ENCODE measurements around the gene RAB42.
"Not testable (repeated sequence)": the region's sequence is repeated elsewhere in the genome, so short reads cannot be mapped to it uniquely, and the experiment has no call there.

Gene RAB42

DNA sequence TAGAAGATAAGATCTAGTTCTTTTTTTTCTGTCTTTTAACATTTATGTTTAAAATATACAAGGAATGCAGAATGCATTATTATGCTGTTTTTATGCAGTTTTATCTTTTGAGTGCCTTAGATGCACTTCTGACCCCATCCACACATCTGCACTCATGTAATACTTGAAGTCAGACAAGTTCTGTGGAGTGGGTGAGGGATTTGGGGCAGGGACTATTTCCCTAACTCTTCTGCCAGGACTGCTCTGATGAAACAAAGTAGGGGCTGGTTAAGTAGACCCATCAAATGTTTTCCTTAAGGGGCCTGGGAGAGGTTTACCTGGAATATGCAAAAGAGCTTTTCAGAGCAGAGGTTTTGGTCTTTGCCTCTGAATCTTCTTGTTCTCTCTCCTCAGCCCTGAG lies 27.8 kb upstream of the RAB42 start:
- in situ Hi-C loops (cut with MboI; ENCODE audit: low pct_unique_long_range_greater_than_20kb, low sequenced_read_pairs, unreplicated experiment): no loop called here
- DNase-seq (ENCODE audit: low spot score): no peak
- TF ChIP-seq, protein P1, sequence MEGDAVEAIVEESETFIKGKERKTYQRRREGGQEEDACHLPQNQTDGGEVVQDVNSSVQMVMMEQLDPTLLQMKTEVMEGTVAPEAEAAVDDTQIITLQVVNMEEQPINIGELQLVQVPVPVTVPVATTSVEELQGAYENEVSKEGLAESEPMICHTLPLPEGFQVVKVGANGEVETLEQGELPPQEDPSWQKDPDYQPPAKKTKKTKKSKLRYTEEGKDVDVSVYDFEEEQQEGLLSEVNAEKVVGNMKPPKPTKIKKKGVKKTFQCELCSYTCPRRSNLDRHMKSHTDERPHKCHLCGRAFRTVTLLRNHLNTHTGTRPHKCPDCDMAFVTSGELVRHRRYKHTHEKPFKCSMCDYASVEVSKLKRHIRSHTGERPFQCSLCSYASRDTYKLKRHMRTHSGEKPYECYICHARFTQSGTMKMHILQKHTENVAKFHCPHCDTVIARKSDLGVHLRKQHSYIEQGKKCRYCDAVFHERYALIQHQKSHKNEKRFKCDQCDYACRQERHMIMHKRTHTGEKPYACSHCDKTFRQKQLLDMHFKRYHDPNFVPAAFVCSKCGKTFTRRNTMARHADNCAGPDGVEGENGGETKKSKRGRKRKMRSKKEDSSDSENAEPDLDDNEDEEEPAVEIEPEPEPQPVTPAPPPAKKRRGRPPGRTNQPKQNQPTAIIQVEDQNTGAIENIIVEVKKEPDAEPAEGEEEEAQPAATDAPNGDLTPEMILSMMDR (IDR thresholded peaks at IDR 0.05; ENCODE audit: extremely low read depth, insufficient read depth, missing control alignments): no peak

- TF ChIP-seq, protein P1 (IDR thresholded peaks at IDR 0.05; ENCODE audit: extremely low read depth, insufficient read depth, missing control alignments): no peak
- DNase-seq (ENCODE audit: low spot score): no peak
- in situ Hi-C loops (cut with MboI; ENCODE audit: low pct_unique_long_range_greater_than_20kb, low sequenced_read_pairs, unreplicated experiment): no loop called here
Observed at GRCh38 chr1:28565040-28565439, 27.0 kb upstream of the RAB42 start.

DNA sequence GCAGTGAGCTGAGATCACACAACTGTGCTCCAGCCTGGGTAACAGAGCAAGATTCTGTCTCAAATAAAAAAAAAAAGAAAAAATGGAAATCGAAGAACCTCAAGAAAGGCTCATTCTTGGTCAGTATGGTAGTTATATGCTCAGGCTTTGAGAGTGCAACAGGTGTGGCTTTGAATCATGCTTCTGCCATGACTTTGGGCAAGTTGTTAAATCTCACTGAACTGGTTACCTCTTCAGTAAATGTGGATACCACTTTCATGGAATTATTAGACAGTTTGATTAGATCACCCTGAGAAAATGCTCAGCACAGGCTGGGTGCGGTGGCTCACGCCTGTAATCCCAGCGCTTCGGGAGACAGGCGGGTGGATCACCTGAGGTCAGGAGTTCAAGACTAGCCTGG lies 26.3 kb upstream of the RAB42 start:
- TF ChIP-seq, protein P1 (IDR thresholded peaks at IDR 0.05; ENCODE audit: extremely low read depth, insufficient read depth, missing control alignments): no peak
- in situ Hi-C loops (cut with MboI; ENCODE audit: low pct_unique_long_range_greater_than_20kb, low sequenced_read_pairs, unreplicated experiment): no loop called here
- DNase-seq (ENCODE audit: low spot score): no peak

DNA sequence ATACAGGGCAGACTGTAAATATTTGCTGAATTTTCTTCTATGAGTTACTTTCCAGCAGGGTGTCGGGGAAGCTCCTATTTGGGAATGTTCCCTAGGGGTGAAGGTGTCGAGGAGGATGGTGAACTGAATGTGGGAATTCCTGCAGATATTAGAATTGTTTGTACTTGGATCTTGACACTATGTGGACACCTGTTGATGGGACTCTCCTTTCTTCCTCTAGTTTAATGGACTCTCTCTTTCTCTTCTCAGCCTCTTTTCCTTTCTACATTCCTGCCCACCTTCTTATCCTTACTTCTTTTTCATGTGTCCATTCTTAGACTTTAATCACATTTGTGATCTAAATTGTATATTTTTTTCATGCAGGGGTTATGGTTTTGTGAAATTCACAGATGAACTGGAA lies 25.1 kb upstream of the RAB42 start:
- TF ChIP-seq, protein P1 (IDR thresholded peaks at IDR 0.05; ENCODE audit: extremely low read depth, insufficient read depth, missing control alignments): no peak
- in situ Hi-C loops (cut with MboI; ENCODE audit: low pct_unique_long_range_greater_than_20kb, low sequenced_read_pairs, unreplicated experiment): no loop called here
- DNase-seq (ENCODE audit: low spot score): no peak

DNA sequence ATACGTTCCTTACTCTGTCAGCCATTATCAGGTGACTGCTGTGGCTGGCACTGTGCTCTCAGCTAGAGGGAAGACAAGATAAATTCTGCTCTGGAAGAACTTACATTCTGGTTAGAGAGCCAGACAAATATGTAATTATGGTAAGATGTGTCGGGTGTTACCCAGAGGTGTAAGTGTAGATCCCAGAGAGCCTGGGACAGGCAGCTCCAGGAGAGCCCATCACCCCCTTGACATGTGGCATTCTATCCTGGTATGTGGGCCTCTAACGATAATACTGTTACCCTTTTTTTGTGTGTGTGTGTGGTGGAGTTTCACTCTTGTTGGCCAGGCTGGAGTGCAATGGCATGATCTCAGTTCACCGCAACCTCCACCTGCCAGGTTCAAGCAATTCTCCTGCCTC lies 20.2 kb upstream of the RAB42 start:
- in situ Hi-C loops (cut with MboI; ENCODE audit: low pct_unique_long_range_greater_than_20kb, low sequenced_read_pairs, unreplicated experiment): no loop called here
- TF ChIP-seq, protein P1 (IDR thresholded peaks at IDR 0.05; ENCODE audit: extremely low read depth, insufficient read depth, missing control alignments): no peak

GRCh38 chr1:28572891-28573290 lies 19.2 kb upstream of the RAB42 start:
- DNase-seq (ENCODE audit: low spot score); in situ Hi-C loops (cut with MboI; ENCODE audit: low pct_unique_long_range_greater_than_20kb, low sequenced_read_pairs, unreplicated experiment): not testable (repeated sequence)

More for the DNA sequence above, 20.2 kb upstream of the RAB42 start:
- no peak for DNase-seq (ENCODE audit: low spot score)

- DNase-seq (ENCODE audit: low spot score): no peak
- TF ChIP-seq, protein P1 (IDR thresholded peaks at IDR 0.05; ENCODE audit: extremely low read depth, insufficient read depth, missing control alignments): no peak
- in situ Hi-C loops (cut with MboI; ENCODE audit: low pct_unique_long_range_greater_than_20kb, low sequenced_read_pairs, unreplicated experiment): no loop called here
Observed at GRCh38 chr1:28573564-28573963, 18.5 kb upstream of the RAB42 start.

Measured in GM13977 (cell line).